Naive B cell (primary cell): ENCODE results near the gene CCT8L2. TPM values are rescaled to one million over a fixed set of nuclear protein-coding genes. Genes with fewer than 3 reads are reported as not detected.
A peak's percentile ranks its signal among the peaks of the same experiment; 100 is the strongest.
"Not testable (repeated sequence)": the region's sequence is repeated elsewhere in the genome, so short reads cannot be mapped to it uniquely, and the experiment has no call there.

Experiments
- ATAC-seq, 2 donors: fragments of 150-1000 bp; cut with Tn5 transposase; 2 replicates each; pipeline ENCODE4 v1.10.0; 2021; ENCODE audit warnings: low read depth in 2 of 2, mild to moderate bottlenecking in 2 of 2, moderate library complexity in 2 of 2
- DNase-seq: peaks from one replicate; pipeline ENCODE4 v3.0.0; 2022
- H3K27ac Mint-ChIP-seq, 6 donors: one replicate each; pipeline ENCODE4 v1.8.0; 2020 to 2022; ENCODE audit warnings: mild to moderate bottlenecking in 6 of 6, mixed read lengths in 6 of 6, moderate library complexity in 5 of 6, inconsistent platforms in 2 of 6
- H3K27me3 Mint-ChIP-seq, 3 donors: one replicate each; pipeline ENCODE4 v1.8.0; 2021 to 2022; ENCODE audit warnings: mixed read lengths in 3 of 3, mild to moderate bottlenecking in 1 of 3
- H3K36me3 Mint-ChIP-seq, 2 donors: one replicate each; pipeline ENCODE4 v1.8.0; 2020 to 2022; ENCODE audit warnings: mixed read lengths in 2 of 2, inconsistent platforms in 1 of 2, mild to moderate bottlenecking in 1 of 2
- H3K4me1 Mint-ChIP-seq, 3 donors: one replicate each; pipeline ENCODE4 v1.8.0; 2020 to 2022; ENCODE audit warnings: mixed read lengths in 3 of 3, inconsistent platforms in 1 of 3, mild to moderate bottlenecking in 1 of 3, moderate library complexity in 1 of 3
- H3K4me3 Mint-ChIP-seq, 8 donors: one replicate each; pipeline ENCODE4 v1.8.0; 2020 to 2022; ENCODE audit warnings: mild to moderate bottlenecking in 8 of 8, mixed read lengths in 8 of 8, moderate library complexity in 8 of 8, inconsistent platforms in 2 of 8
- H3K9me3 Mint-ChIP-seq, 7 donors: one replicate each; pipeline ENCODE4 v1.8.0; 2020 to 2022; ENCODE audit warnings: mixed read lengths in 7 of 7, mild to moderate bottlenecking in 5 of 7, inconsistent platforms in 2 of 7, moderate library complexity in 1 of 7
- polyA plus RNA-seq, 6 donors: library from polyadenylated mRNA; unstranded; fragments of 300-500 nt; fragmentation: Illumina TruSeq; gene quantifications; one replicate each; pipeline ENCODE4 v1.2.3, GENCODE V29; 2021; ENCODE audit warnings: low read depth in 6 of 6

Gene CCT8L2
- polyA plus RNA-seq, 6 donors from 2014 or later, result not detected

GRCh38 chr22:16560651-16561050 lies 32.0 kb downstream of the CCT8L2 start:
- H3K36me3 Mint-ChIP-seq, H3K4me3 Mint-ChIP-seq, DNase-seq, H3K9me3 Mint-ChIP-seq, ATAC-seq, H3K27ac Mint-ChIP-seq, H3K27me3 Mint-ChIP-seq, H3K4me1 Mint-ChIP-seq: not testable (repeated sequence)

- not testable (repeated sequence) for DNase-seq, ATAC-seq, H3K4me1 Mint-ChIP-seq, H3K27me3 Mint-ChIP-seq, H3K9me3 Mint-ChIP-seq, H3K4me3 Mint-ChIP-seq, H3K36me3 Mint-ChIP-seq, H3K27ac Mint-ChIP-seq
These were observed 32.6 kb downstream of the CCT8L2 start for GRCh38 chr22:16559996-16560395.

GRCh38 chr22:16559056-16559955 lies 33.3 kb downstream of the CCT8L2 start:
- Mint-ChIP-seq H3K27ac (no peak overlapping the region), H3K27me3 (no peaks in the 10 kb centered on the region), H3K9me3 (peaks cover 0 to 13% (median 3%) of the 10 kb centered on the region in 7 donors), H3K4me3 (no peak overlapping the region), H3K4me1 (no peaks in the 10 kb centered on the region), H3K36me3 (no peaks in the 10 kb centered on the region)
- no peak for ATAC-seq
- no peak for DNase-seq

GRCh38 chr22:16558376-16558945 lies 34.1 kb downstream of the CCT8L2 start:
- H3K4me3 Mint-ChIP-seq, DNase-seq, H3K4me1 Mint-ChIP-seq, H3K27me3 Mint-ChIP-seq, ATAC-seq, H3K27ac Mint-ChIP-seq, H3K36me3 Mint-ChIP-seq: not testable (repeated sequence)
- peaks cover 0 to 22% (median 9%) of the 10 kb centered on the region in 7 donors for H3K9me3 Mint-ChIP-seq

GRCh38 chr22:16557511-16557910 lies 35.1 kb downstream of the CCT8L2 start:
- not testable (repeated sequence) for ATAC-seq, H3K4me1 Mint-ChIP-seq, DNase-seq, H3K27me3 Mint-ChIP-seq, H3K36me3 Mint-ChIP-seq, H3K4me3 Mint-ChIP-seq
- Mint-ChIP-seq H3K9me3 (peaks cover 0 to 23% (median 9%) of the 10 kb centered on the region in 7 donors), H3K27ac (peak overlapping the region in 1 of 6 donors; percentile 58)

- ATAC-seq, H3K4me3 Mint-ChIP-seq, H3K27me3 Mint-ChIP-seq, H3K36me3 Mint-ChIP-seq, H3K4me1 Mint-ChIP-seq, DNase-seq, H3K27ac Mint-ChIP-seq: not testable (repeated sequence)
- H3K9me3 Mint-ChIP-seq, result peaks cover 0 to 21% (median 9%) of the 10 kb centered on the region in 7 donors
These were observed 37.3 kb downstream of the CCT8L2 start for GRCh38 chr22:16555077-16555994.

GRCh38 chr22:16543310-16543709 lies 49.3 kb downstream of the CCT8L2 start:
- not testable (repeated sequence) for ATAC-seq

More at GRCh38 chr22:16543310-16543709, 49.3 kb downstream of the CCT8L2 start:
- not testable (repeated sequence) for H3K27me3 Mint-ChIP-seq, H3K4me1 Mint-ChIP-seq, DNase-seq, H3K9me3 Mint-ChIP-seq, H3K4me3 Mint-ChIP-seq, H3K27ac Mint-ChIP-seq, H3K36me3 Mint-ChIP-seq

Other genes with a start within 250 kb of the CCT8L2 start
- gene XKR3, start 232.6 kb upstream of the CCT8L2 start, polyA plus RNA-seq, result not detected